Psoas muscle (tissue), 8 donors: Measurements from ENCODE around the gene ATXN2. TPM values are rescaled to one million over a fixed set of nuclear protein-coding genes. Genes with fewer than 3 reads are reported as not detected.
A peak's percentile ranks its signal among the peaks of the same experiment; 100 is the strongest.

ENCODE experiments used
- ATAC-seq, 4 donors: fragments of 200-7000 bp; cut with Tn5 transposase; one replicate each; pipeline ENCODE4 v1.9.1; 2020; ENCODE audit warnings: moderate library complexity in 3 of 4, mild to moderate bottlenecking in 2 of 4
- DNase-seq, 2 donors: peaks; one replicate each; pipeline ENCODE4 v3.0.0-alpha.2; 2020
- H3K27ac ChIP-seq: fragments of 200-600 bp; one replicate; pipeline ENCODE4 v1.8.0; 2022
- H3K27me3 ChIP-seq, 3 donors: fragments of 200-600 bp in 1 of 3; one replicate each; pipeline versions ENCODE4 v1.6.1 to v1.8.0; 2013 to 2022; ENCODE audit warnings: low read length in 2 of 3, mild to moderate bottlenecking in 2 of 3, moderate library complexity in 1 of 3; ENCODE audit not compliant: insufficient read depth in 3 of 3
- H3K36me3 ChIP-seq, 2 donors: fragments of 200-600 bp in 1 of 2; one replicate each; pipeline versions ENCODE4 v1.6.1 to v1.8.0; 2013 to 2022; ENCODE audit warnings: low read depth in 1 of 2, mild to moderate bottlenecking in 1 of 2, moderate library complexity in 1 of 2; ENCODE audit not compliant: insufficient read depth in 1 of 2
- H3K4me1 ChIP-seq: fragments of 200-600 bp; one replicate; pipeline ENCODE4 v1.8.0; 2022
- H3K4me3 ChIP-seq: fragments of 200-600 bp; one replicate; pipeline ENCODE4 v1.8.0; 2022; ENCODE audit warnings: mild to moderate bottlenecking
- H3K9me3 ChIP-seq: fragments of 200-600 bp; one replicate; pipeline ENCODE4 v1.8.0; 2022
- CTCF ChIP-seq: fragments of 200-600 bp; IDR thresholded peaks from one replicate; pipeline ENCODE4 v1.8.0; 2022; ENCODE audit warnings: antibody characterized with exemption
- WGBS, 3 donors: extraction: QIAGEN DNeasy Blood & Tissue Kit; methylation state at CpG; one replicate each; pipeline versions ENCODE4 v1.1.6 to v1.1.7; 2013; 5-methylcytosine and 5-hydroxymethylcytosine counted together
- intact Hi-C, 2 donors: fragments of 100-400 bp; cut with DNase I; formaldehyde crosslinking; loops; one replicate each; pipeline versions ENCODE4 v1.11.0 to v1.14.2; 2022
- polyA plus RNA-seq, 3 donors: library from polyadenylated mRNA; stranded (reverse); fragments of 200-250 nt; gene quantifications; one replicate each; pipeline ENCODE4 v1.2.3, GENCODE V29; 2013
- total RNA-seq, 4 donors: library from RNA; stranded (reverse); fragmentation: NEBNext Ultra II Directional in 2 of 4; extraction: Animal tissue kit (Norgen Biotek cat#: 25700) in 2 of 4; gene quantifications; one replicate each; pipeline versions ENCODE4 v1.2.1 to v1.2.4, GENCODE V29; 2021 to 2023
- donor health status: healthy with polysubstance abuse.
- donor health status: DM: no; HTN: no; CAD: no; lungs with moderate emphysema.
- donor health status: Bipolar disorder and iron deficiency.
- donor health status: healthy.
- donor health status: DM: yes; HTN: yes; CAD: no.
- donor health status: DM: no; HTN: no; CAD: no.
- donor health status: DM: no; HTN: no; CAD: no.
- donor health status: DM: yes; HTN: yes; CAD: no.

Gene ATXN2
- total and polyA plus RNA-seq, 7 donors = 17.2 to 39.2 (median 32.9) TPM

- Histone ChIP-seq H3K4me3 (no peak overlapping the region), H3K27me3 (no peaks in the 10 kb centered on the region), H3K4me1 (peaks cover 37% of the 10 kb centered on the region), H3K9me3 (no peaks in the 10 kb centered on the region), H3K27ac (peak overlapping the region; percentile 36), H3K36me3 (no peaks in the 10 kb centered on the region)
- DNase-seq (no peak), ATAC-seq (no peak)
- no peak for TF ChIP-seq CTCF
- WGBS, 3 donors = 75 to 86% (median 78%) methylated on average over 9 of the region's 9 CpGs
- intact Hi-C loops = no loop called here
These were observed 170.9 kb downstream of the ATXN2 start for GRCh38 chr12:111428081-111428727.

- H3K4me1 ChIP-seq = peaks cover 31% of the 10 kb centered on the region
- no peak for TF ChIP-seq CTCF
- H3K36me3 ChIP-seq = no peaks in the 10 kb centered on the region
- H3K27ac ChIP-seq = no peak overlapping the region
- WGBS, 3 donors = 67 to 73% (median 69%) methylated on average over 5 to 7 of the region's 7 CpGs
- no peak overlapping the region for H3K4me3 ChIP-seq
- ATAC-seq (no peak), DNase-seq (no peak)
- no peaks in the 10 kb centered on the region for H3K9me3 ChIP-seq
- H3K27me3 ChIP-seq = no peaks in the 10 kb centered on the region
- intact Hi-C loops = no loop called here
These were observed 171.6 kb downstream of the ATXN2 start for GRCh38 chr12:111427417-111428074.

GRCh38 chr12:111426344-111427185 lies 172.6 kb downstream of the ATXN2 start:
- intact Hi-C loops = no loop called here

GRCh38 chr12:111425655-111426054 lies 173.5 kb downstream of the ATXN2 start:
- no peak for DNase-seq
- intact Hi-C loops = no loop called here
- Histone ChIP-seq H3K9me3 (no peaks in the 10 kb centered on the region), H3K4me3 (no peak overlapping the region), H3K27me3 (no peaks in the 10 kb centered on the region), H3K4me1 (peaks cover 20% of the 10 kb centered on the region), H3K27ac (peak overlapping the region; percentile 4), H3K36me3 (peaks cover 0 to 10% of the 10 kb centered on the region in 2 donors)
- WGBS, 3 donors = 44 to 63% (median 49%) methylated on average over 8 of the region's 8 CpGs
- no peak for TF ChIP-seq CTCF
- ATAC-seq = peak; percentile 66 to 83 (median 80)

More at GRCh38 chr12:111426344-111427185, 172.6 kb downstream of the ATXN2 start:
- Histone ChIP-seq H3K36me3 (peaks cover 0 to under 1% of the 10 kb centered on the region in 2 donors), H3K9me3 (no peaks in the 10 kb centered on the region), H3K4me1 (peaks cover 22% of the 10 kb centered on the region), H3K27ac (no peak overlapping the region), H3K4me3 (no peak overlapping the region), H3K27me3 (no peaks in the 10 kb centered on the region)
- no peak for ATAC-seq
- 88 to 91% (median 88%) methylated on average over 11 of the region's 11 CpGs for WGBS, 3 donors
- no peak for DNase-seq
- TF ChIP-seq CTCF = no peak
